AG04450 (cell line): ENCODE data around the gene HOXC10. TPM values are rescaled to one million over a fixed set of nuclear protein-coding genes. Genes with fewer than 3 reads are reported as not detected.

Experiments used
- CTCF ChIA-PET: fragments of 300-600, 350-600 bp; formaldehyde crosslinking; extraction: SDS; loops from one replicate; lab custom pipeline; 2022; ENCODE audit warnings: antibody characterized with exemption, inconsistent platforms; lab: Charles Lee
- POLR2A ChIA-PET: fragments of 350-600 bp; formaldehyde crosslinking; extraction: SDS; loops from one replicate; lab custom pipeline; 2021; ENCODE audit warnings: antibody characterized with exemption, inconsistent platforms; lab: Yijun Ruan, JAX
- DNase-seq: peaks from one replicate; pipeline ENCODE4 v3.0.0-alpha.2; 2011; ENCODE audit warnings: low read depth, low spot score
- H3K27ac ChIP-seq: one replicate; pipeline ENCODE4 v1.5.1; 2012; ENCODE audit warnings: low read depth, low read length, control low read depth
- H3K27me3 ChIP-seq: one replicate; pipeline ENCODE4 v1.6.0; 2012; ENCODE audit warnings: low read length; ENCODE audit not compliant: control insufficient read depth, insufficient read depth
- H3K4me3 ChIP-seq: 2 replicates; pipeline ENCODE4 v1.5.1; 2011; ENCODE audit warnings: mild to moderate bottlenecking, low read depth, low read length, control low read depth
- H3K9me3 ChIP-seq: 2 replicates; pipeline ENCODE4 v1.5.1; 2012; ENCODE audit warnings: low read length; ENCODE audit not compliant: control insufficient read depth, insufficient read depth
- CTCF ChIP-seq: IDR thresholded peaks from 2 replicates; pipeline ENCODE4 v1.5.1; 2011; ENCODE audit warnings: low read depth, low read length, control low read depth, inconsistent platforms
- polyA plus RNA-seq: library from polyadenylated mRNA; depleted of rRNA; stranded (reverse); fragments of >200 nt; gene quantifications from 2 replicates; pipeline ENCODE4 v1.2.3, GENCODE V29; 2011

Gene HOXC10
- polyA plus RNA-seq, 1 experiment, result not detected

DNA sequence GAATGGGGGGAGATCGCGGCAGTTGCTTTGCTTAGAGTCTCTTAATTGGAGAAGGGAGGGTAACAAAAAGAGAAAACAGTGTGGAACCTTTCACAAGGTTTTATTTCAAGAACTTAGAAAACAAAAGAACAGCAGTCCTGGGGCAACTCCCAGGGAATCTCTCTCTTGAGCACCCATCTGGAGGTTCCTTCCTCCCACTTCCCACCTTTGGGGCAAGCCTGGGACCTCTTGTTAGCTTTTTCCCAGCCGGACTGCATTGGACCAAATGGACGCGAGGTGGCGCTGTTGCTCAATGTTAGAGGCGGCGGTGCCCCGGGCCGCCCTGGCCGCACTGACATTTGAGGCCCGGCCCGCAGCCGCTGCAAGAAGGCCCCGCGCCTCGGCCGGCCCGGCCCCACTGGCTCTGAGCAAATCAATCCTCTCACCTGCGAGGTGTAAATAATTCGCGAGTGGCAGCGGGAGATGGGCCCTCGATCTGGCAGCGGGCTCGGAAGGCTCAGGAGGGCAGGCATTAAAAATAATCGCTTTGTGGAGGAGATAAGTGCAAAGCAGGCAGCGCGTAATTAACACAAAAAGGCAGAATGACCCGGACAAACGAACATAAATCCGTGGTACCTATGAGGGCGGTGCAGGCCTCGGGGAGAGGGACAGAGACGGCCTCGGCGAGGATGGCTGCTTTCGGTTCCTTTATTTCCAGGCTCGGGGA, 21.1 kb downstream of the HOXC10 start:
- POLR2A ChIA-PET, result interaction anchor here (0.7 kb wide), 1 partner anchor 195 kb away, joined by 3 read pairs; no protein-coding TSS in a partner anchor
- Histone ChIP-seq H3K27me3 (peaks cover 95% of the 10 kb centered on the region), H3K27ac (no peak overlapping the region), H3K9me3 (peaks cover 3% of the 10 kb centered on the region; the same call in 1 of the 2 replicates), H3K4me3 (peak overlapping the region; percentile 25)
- CTCF ChIA-PET, result interaction anchor here (0.6 to 7.8 kb wide), 20 partner anchors 9 to 428 kb away, joined by 3 to 163 read pairs (median 5); partner anchors contain the start of genes COPZ1 and SMUG1
- peak; percentile 20 for DNase-seq
- TF ChIP-seq CTCF, result peak; percentile 86

DNA sequence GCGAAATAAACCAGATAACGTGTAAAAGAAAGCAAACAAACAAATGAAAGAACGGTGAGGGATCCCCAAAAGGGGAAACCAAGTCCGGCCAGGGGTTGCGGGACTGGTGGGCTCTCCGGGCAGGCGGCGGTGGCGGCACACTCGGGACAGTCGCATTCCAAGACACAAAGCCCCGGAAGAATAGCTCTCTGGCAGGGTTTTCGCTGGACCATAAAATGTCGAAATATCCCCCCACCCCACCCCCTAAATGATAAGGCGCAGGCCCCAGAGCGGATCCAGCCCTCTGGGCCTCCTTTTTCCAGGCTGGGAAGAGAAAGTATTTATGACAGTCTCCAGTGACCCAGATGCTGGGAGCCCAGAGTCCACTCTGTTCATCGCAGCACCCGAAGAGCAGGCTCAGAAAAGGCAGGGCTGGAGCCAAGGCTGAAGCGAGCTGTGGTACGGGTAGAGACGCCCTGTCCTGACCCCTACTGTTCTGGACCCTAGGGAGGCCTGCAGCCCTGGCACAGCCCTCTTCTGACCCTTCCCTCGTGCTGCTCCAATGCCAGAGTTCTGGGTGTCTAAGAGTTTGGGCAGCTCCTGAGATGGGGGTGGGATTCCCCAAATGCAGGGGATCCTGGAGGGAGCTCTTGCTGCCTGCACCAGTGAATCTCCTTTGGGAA, 21.7 kb downstream of the HOXC10 start:
- peak overlapping the region; percentile 25 for H3K4me3 ChIP-seq
- H3K27ac ChIP-seq, result no peak overlapping the region
- POLR2A ChIA-PET, result interaction anchor here (0.7 kb wide), 2 partner anchors 11 to 436 kb away, joined by 3 to 4 read pairs; no protein-coding TSS in a partner anchor

DNA sequence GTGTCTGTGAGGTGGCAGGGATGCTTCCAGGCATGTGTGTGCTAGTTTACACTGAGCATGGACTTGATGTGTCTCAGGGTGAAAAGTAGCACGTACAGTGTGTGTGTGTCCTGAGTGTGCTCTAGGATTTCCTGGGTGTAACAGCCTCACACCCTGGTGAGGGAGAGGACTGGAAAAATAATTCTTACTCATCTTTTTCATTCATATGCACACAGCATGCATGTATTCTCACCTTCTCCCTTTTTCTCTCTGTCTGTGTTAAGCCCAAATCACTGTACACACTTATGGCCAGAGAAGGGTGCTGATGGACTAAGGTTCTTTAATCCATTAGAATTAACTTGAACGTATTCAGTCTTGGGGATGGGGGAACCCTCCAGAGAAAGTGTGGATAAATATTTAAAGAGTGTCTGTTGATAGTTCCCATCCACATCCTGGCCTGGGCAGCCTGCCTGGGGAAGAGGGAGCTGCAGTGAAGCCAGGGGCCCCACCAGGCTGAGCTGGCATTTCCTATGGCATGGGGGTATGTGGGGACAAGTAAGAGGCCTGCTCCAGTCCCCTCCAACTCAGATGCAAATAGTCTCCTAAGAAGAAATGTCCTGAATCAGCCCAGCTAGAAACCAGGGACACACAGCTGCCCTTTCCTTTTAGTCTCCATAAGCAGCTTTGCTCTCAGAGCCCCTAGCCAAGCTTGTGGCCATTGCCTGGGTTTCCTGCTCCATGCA, 22.8 kb downstream of the HOXC10 start:
- H3K9me3 ChIP-seq, result peaks cover 3% of the 10 kb centered on the region; the same call in 1 of the 2 replicates
- DNase-seq, result no peak
- no peak overlapping the region for H3K27ac ChIP-seq
- no peak for TF ChIP-seq CTCF
- no peak overlapping the region for H3K4me3 ChIP-seq
- POLR2A ChIA-PET, result interaction anchor here (0.7 kb wide), 1 partner anchor 10 kb away, joined by 3 read pairs; no protein-coding TSS in a partner anchor
- CTCF ChIA-PET, result interaction anchor here (1.0 to 7.8 kb wide), 10 partner anchors 9 to 371 kb away, joined by 4 to 163 read pairs (median 12); partner anchors contain the start of gene SMUG1
- H3K27me3 ChIP-seq, result peaks cover 92% of the 10 kb centered on the region

More for the DNA sequence above, 21.7 kb downstream of the HOXC10 start:
- no peak for DNase-seq
- CTCF ChIA-PET, result interaction anchor here (0.6 to 7.8 kb wide), 16 partner anchors 8 to 373 kb away, joined by 3 to 163 read pairs (median 6); partner anchors contain the start of gene SMUG1
- Histone ChIP-seq H3K9me3 (peaks cover 3% of the 10 kb centered on the region; the same call in 1 of the 2 replicates), H3K27me3 (peaks cover 95% of the 10 kb centered on the region)
- no peak for TF ChIP-seq CTCF

GRCh38 chr12:54008260-54008552, 23.3 kb downstream of the HOXC10 start:
- DNase-seq, result no peak
- POLR2A ChIA-PET, result no interaction called here
- TF ChIP-seq CTCF, result no peak
- Histone ChIP-seq H3K27me3 (peaks cover 92% of the 10 kb centered on the region), H3K27ac (no peak overlapping the region), H3K4me3 (no peak overlapping the region), H3K9me3 (peaks cover 3% of the 10 kb centered on the region; the same call in 1 of the 2 replicates)
- CTCF ChIA-PET, result interaction anchor here (1.0 to 7.8 kb wide), 6 partner anchors 24 to 360 kb away, joined by 4 to 163 read pairs (median 16); no protein-coding TSS in a partner anchor
